ENCODE results near the gene SCGB1D1. TPM values are rescaled to one million over a fixed set of nuclear protein-coding genes. Genes with fewer than 3 reads are reported as not detected.
A peak's percentile ranks its signal among the peaks of the same experiment; 100 is the strongest.

The SCGB1D1 gene
- total RNA-seq, 4 donors from 2014 or later, result not detected

DNA sequence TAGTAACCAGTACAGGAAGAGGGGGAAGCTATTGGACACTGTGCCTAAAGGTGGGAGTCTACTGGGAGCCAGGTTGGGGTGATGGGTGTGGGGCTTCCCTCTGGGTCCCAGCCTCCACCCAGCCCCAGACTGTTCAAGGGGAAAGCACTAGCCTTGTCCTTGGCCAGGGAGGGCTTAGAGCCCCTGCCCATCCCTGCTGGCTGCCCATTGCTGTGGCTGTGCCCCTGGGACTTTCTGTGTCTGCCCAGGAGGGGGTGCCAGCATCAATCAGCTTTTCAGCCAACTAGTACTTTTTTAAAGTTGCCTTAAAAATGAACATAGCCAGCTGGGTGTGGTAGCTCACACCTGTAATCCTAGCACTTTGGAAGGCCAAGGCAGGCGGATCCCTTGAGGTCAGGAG is 46.3 kb upstream of the SCGB1D1 start:
- Histone ChIP-seq H3K36me3 (peaks cover 74% of the 10 kb centered on the region), H3K4me1 (peaks cover 12% of the 10 kb centered on the region), H3K4me3 (no peak overlapping the region), H3K27me3 (no peaks in the 10 kb centered on the region), H3K9me3 (no peaks in the 10 kb centered on the region), H3K27ac (no peak overlapping the region)
- TF ChIP-seq POLR2AphosphoS5 (IDR thresholded peaks at IDR 0.05) (no peak), EP300 (IDR thresholded peaks at IDR 0.05) (no peak), POLR2A (IDR thresholded peaks at IDR 0.05) (no peak)
- TF ChIP-seq, protein P1, sequence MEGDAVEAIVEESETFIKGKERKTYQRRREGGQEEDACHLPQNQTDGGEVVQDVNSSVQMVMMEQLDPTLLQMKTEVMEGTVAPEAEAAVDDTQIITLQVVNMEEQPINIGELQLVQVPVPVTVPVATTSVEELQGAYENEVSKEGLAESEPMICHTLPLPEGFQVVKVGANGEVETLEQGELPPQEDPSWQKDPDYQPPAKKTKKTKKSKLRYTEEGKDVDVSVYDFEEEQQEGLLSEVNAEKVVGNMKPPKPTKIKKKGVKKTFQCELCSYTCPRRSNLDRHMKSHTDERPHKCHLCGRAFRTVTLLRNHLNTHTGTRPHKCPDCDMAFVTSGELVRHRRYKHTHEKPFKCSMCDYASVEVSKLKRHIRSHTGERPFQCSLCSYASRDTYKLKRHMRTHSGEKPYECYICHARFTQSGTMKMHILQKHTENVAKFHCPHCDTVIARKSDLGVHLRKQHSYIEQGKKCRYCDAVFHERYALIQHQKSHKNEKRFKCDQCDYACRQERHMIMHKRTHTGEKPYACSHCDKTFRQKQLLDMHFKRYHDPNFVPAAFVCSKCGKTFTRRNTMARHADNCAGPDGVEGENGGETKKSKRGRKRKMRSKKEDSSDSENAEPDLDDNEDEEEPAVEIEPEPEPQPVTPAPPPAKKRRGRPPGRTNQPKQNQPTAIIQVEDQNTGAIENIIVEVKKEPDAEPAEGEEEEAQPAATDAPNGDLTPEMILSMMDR (IDR thresholded peaks at IDR 0.05), result no peak
- DNase-seq (ENCODE audit: low spot score in 2 of 2), result peak; percentile 35 to 63
- WGBS, result 43% methylated on average over 1 of the region's 1 CpG

DNA sequence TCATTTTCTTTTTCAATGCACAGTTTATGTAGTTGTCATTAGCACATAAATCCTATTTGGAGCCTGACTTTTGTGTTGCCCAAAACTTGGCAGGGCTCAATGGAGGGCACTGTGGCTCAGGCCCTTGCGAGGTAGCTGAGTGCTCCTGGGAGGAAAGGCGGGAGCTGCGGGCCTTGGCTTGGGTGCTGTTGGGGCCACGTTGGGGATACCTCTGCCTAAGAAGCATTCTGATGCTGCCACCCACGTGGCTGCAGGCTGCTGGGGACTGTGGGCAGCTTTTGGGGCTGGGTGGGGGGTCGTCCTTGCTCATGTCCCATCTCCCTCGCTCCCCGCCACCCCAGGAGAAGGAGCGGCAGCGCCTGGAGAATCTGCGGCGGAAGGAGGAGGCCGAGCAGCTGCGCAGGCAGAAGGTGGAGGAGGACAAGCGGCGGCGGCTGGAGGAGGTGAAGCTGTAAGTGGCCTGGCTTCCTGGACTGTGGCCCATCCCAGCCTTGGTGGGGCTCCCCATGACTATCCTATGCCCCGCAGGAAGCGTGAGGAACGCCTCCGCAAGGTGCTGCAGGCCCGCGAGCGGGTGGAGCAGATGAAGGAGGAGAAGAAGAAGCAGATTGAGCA is 45.3 kb upstream of the SCGB1D1 start:
- no peak for TF ChIP-seq POLR2A (IDR thresholded peaks at IDR 0.05)
- TF ChIP-seq, protein P1 (IDR thresholded peaks at IDR 0.05), result no peak
- TF ChIP-seq POLR2AphosphoS5 (IDR thresholded peaks at IDR 0.05), result no peak
- no peak for TF ChIP-seq EP300 (IDR thresholded peaks at IDR 0.05)
- Histone ChIP-seq H3K27me3 (no peaks in the 10 kb centered on the region), H3K4me1 (peaks cover 10% of the 10 kb centered on the region), H3K36me3 (peaks cover 68% of the 10 kb centered on the region), H3K9me3 (no peaks in the 10 kb centered on the region), H3K27ac (no peak overlapping the region), H3K4me3 (no peak overlapping the region)
- DNase-seq (ENCODE audit: low spot score in 2 of 2), result peak in 1 of 2 donors; percentile 77
- 97% methylated on average over 23 of the region's 24 CpGs for WGBS

GRCh38 chr11:62145261-62145871 is 44.6 kb upstream of the SCGB1D1 start:
- Histone ChIP-seq H3K9me3 (no peaks in the 10 kb centered on the region), H3K27ac (no peak overlapping the region), H3K36me3 (peaks cover 68% of the 10 kb centered on the region), H3K27me3 (no peaks in the 10 kb centered on the region), H3K4me3 (no peak overlapping the region), H3K4me1 (peaks cover 16% of the 10 kb centered on the region)
- peak in 1 of 2 donors; percentile 50 for DNase-seq (ENCODE audit: low spot score in 2 of 2)
- 95% methylated on average over 11 of the region's 11 CpGs for WGBS
- TF ChIP-seq EP300 (IDR thresholded peaks at IDR 0.05) (no peak), POLR2A (IDR thresholded peaks at IDR 0.05) (no peak), POLR2AphosphoS5 (IDR thresholded peaks at IDR 0.05) (no peak)
- TF ChIP-seq, protein P1 (IDR thresholded peaks at IDR 0.05), result no peak

GRCh38 chr11:62146476-62147200 is 43.4 kb upstream of the SCGB1D1 start:
- Histone ChIP-seq H3K4me1 (peaks cover 28% of the 10 kb centered on the region), H3K27ac (no peak overlapping the region), H3K4me3 (no peak overlapping the region), H3K27me3 (no peaks in the 10 kb centered on the region), H3K9me3 (no peaks in the 10 kb centered on the region), H3K36me3 (peaks cover 67% of the 10 kb centered on the region)
- TF ChIP-seq POLR2AphosphoS5 (IDR thresholded peaks at IDR 0.05), result no peak
- TF ChIP-seq, protein P1 (IDR thresholded peaks at IDR 0.05), result no peak
- no peak for TF ChIP-seq POLR2A (IDR thresholded peaks at IDR 0.05)
- TF ChIP-seq EP300 (IDR thresholded peaks at IDR 0.05), result no peak
- DNase-seq (ENCODE audit: low spot score in 2 of 2), result peak in 1 of 2 donors; percentile 45
- 92% methylated on average over 36 of the region's 36 CpGs for WGBS

DNA sequence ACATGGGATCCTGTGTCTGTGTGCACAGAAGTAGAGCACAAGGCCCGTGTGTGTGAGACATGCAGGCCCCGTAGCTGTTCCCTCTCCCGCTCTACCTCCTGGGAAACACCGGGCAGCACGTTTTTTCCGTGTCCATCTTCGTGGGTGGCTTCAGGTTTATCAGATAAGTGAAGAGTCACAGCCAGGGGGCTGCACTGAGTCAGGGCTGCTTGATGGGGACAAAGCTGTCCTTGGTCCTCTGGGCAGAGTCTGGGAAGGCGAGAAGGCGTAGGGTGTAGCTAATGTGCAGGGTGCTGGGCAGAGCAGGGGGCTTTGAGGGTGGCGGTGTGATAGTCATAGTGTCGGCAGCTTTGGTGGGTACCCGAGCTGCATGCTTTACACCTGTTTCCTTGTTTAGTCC is 42.5 kb upstream of the SCGB1D1 start:
- 98% methylated on average over 10 of the region's 12 CpGs for WGBS
- peaks cover 75% of the 10 kb centered on the region for H3K36me3 ChIP-seq
- H3K27ac ChIP-seq, result no peak overlapping the region
- no peaks in the 10 kb centered on the region for H3K9me3 ChIP-seq
- TF ChIP-seq, protein P1 (IDR thresholded peaks at IDR 0.05), result no peak
- TF ChIP-seq POLR2AphosphoS5 (IDR thresholded peaks at IDR 0.05) (no peak), EP300 (IDR thresholded peaks at IDR 0.05) (no peak), POLR2A (IDR thresholded peaks at IDR 0.05) (no peak)
- H3K4me1 ChIP-seq, result peaks cover 31% of the 10 kb centered on the region
- H3K27me3 ChIP-seq, result no peaks in the 10 kb centered on the region
- peak in 1 of 2 donors; percentile 54 for DNase-seq (ENCODE audit: low spot score in 2 of 2)
- no peak overlapping the region for H3K4me3 ChIP-seq
